Hippocampal formation (tissue), 2 donors: ENCODE results near the gene GSX1.
"Not testable (repeated sequence)": the region's sequence is repeated elsewhere in the genome, so short reads cannot be mapped to it uniquely, and the experiment has no call there.

ENCODE experiments used
- DNase-seq, 2 donors: peaks; one replicate each; lab custom pipeline; 2025; lab: John Stamatoyannopoulos, UW

GSX1 gene

GRCh38 chr13:27794368-27794691, 2.0 kb downstream of the GSX1 start:
- DNase-seq, result no peak

GRCh38 chr13:27794921-27795717, 2.8 kb downstream of the GSX1 start:
- DNase-seq, result no peak

GRCh38 chr13:27795718-27796019, 3.4 kb downstream of the GSX1 start:
- no peak for DNase-seq

- DNase-seq, result no peak
Measured at GRCh38 chr13:27796544-27797227, 4.4 kb downstream of the GSX1 start.

GRCh38 chr13:27797228-27797624, 4.9 kb downstream of the GSX1 start:
- DNase-seq, result no peak

GRCh38 chr13:27806744-27807387, 14.6 kb downstream of the GSX1 start:
- DNase-seq, result no peak

- no peak for DNase-seq
Measured at GRCh38 chr13:27808851-27809550, 16.7 kb downstream of the GSX1 start.

GRCh38 chr13:27810009-27810408, 17.7 kb downstream of the GSX1 start:
- DNase-seq, result no peak

- no peak for DNase-seq
Measured at GRCh38 chr13:27810461-27810860, 18.2 kb downstream of the GSX1 start.

- no peak for DNase-seq
Measured at GRCh38 chr13:27813826-27814225, 21.5 kb downstream of the GSX1 start.

GRCh38 chr13:27817832-27818231, 25.5 kb downstream of the GSX1 start:
- not testable (repeated sequence) for DNase-seq

GRCh38 chr13:27820524-27821482, 28.5 kb downstream of the GSX1 start:
- no peak for DNase-seq

GRCh38 chr13:27821566-27821965, 29.3 kb downstream of the GSX1 start:
- DNase-seq, result no peak

GRCh38 chr13:27822258-27822872, 30.1 kb downstream of the GSX1 start:
- no peak for DNase-seq

GRCh38 chr13:27822873-27823311, 30.6 kb downstream of the GSX1 start:
- DNase-seq, result no peak

- no peak for DNase-seq
Measured at GRCh38 chr13:27824121-27824520, 31.8 kb downstream of the GSX1 start.

GRCh38 chr13:27825072-27825471, 32.8 kb downstream of the GSX1 start:
- no peak for DNase-seq

- DNase-seq, result peak; percentile 63 to 78
Measured at GRCh38 chr13:27826379-27827353, 34.4 kb downstream of the GSX1 start.

GRCh38 chr13:27827646-27828045, 35.4 kb downstream of the GSX1 start:
- DNase-seq, result no peak

- DNase-seq, result peak in 1 of 2 donors; percentile 14
Measured at GRCh38 chr13:27830010-27830409, 37.7 kb downstream of the GSX1 start.
